ENCODE data around the gene EPHB6.

The EPHB6 gene

GRCh38 chr7:142866361-142867096 lies 11.7 kb downstream of the EPHB6 start:
- DNase-seq = no peak

DNA sequence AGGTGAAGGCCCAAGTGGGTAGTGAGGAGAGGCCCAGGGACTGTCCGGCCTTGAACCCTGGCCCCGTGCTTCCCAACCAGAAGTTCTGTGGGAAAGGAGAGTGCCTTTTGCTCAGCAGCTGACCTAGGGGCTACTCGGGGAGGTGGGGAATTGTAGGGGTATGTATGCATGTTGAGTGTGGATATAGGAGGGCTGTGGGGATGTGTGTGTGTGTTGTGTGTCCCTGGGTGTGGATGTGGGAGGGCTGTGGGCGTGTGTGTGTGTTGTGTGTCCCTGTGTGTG lies 12.2 kb downstream of the EPHB6 start:
- DNase-seq = no peak

DNA sequence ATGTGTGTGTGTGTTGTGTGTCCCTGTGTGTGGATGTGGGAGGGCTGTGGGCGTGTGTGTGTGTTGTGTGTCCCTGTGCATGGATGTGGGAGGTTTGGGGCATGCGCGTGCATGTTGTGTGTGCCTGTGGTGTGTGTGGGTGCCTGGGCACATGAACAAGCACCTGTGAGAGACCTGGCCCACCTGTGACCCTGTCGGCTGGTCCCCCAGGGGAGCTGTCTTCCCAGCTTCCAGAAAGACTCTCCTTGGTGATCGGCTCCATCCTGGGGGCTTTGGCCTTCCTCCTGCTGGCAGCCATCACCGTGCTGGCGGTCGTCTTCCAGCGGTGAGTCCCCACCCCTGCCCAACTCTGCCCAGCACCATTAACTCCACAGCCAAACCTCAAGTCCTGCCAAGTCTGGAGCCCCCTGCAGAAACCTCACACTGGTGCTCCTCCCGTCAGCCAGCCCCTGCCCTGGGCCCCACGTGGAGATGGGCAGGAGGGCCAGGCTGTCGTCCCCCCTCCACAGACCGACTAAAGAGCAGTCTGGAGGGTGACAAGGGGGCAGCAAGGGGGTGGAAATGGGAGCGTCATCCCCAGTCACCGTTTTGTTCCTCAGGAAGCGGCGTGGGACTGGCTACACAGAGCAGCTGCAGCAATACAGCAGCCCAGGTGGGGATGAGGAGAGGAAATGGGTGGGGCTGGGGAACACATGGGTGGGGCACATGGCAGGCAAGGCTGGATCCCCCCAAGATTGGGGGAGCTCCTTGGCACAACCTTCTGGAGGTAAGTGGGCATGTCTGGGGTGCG lies 12.7 kb downstream of the EPHB6 start:
- no peak for DNase-seq

GRCh38 chr7:142868188-142868985 lies 13.5 kb downstream of the EPHB6 start:
- no peak for DNase-seq

- DNase-seq = no peak
Observed at GRCh38 chr7:142868986-142869415, 14.1 kb downstream of the EPHB6 start.

DNA sequence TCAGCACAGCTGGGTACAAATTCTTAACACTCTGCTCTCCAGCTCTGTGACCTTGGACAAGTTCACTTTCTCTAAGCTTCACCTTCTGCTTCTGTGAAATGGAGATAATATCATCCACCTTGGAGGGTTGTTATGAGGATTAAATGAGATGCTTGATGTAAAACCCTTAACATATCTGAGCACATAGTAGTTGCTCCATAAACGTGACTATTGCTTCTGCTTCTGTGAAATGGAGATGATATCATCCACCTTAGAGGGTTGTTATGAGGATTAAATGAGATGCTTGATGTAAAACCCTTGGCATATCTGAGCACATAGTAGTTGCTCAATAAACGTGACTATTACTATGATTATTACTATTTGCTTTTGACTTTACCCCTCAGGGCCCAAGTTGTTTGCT lies 14.6 kb downstream of the EPHB6 start:
- no peak for DNase-seq

GRCh38 chr7:142870147-142870559 lies 15.3 kb downstream of the EPHB6 start:
- no peak for DNase-seq

DNA sequence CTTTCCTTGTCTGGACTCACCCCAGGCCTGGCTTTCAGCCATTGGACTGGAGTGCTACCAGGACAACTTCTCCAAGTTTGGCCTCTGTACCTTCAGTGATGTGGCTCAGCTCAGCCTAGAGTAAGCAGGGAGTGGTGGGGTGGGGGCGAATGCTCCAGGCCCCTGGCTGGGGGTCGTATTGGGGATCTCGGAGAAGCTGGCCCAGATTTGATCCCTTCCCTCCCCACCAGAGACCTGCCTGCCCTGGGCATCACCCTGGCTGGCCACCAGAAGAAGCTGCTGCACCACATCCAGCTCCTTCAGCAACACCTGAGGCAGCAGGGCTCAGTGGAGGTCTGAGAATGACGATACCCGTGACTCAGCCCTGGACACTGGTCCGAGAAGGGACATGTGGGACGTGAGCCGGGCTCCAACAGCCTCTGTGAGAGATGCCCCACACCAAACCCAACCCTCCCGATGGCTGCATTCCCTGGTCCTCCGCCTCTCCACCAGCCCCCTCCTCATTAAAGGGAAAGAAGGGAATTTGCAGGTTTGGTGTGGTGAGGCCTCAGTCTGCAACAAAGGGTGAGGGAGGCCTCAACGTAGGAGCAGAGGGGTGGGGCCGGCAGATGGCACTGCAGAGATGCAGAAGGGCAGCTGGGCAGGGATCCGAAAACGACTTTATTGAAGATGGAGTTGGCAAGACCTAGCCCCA lies 15.8 kb downstream of the EPHB6 start:
- no peak for DNase-seq

GRCh38 chr7:142871260-142872105 lies 16.6 kb downstream of the EPHB6 start:
- no peak for DNase-seq

DNA sequence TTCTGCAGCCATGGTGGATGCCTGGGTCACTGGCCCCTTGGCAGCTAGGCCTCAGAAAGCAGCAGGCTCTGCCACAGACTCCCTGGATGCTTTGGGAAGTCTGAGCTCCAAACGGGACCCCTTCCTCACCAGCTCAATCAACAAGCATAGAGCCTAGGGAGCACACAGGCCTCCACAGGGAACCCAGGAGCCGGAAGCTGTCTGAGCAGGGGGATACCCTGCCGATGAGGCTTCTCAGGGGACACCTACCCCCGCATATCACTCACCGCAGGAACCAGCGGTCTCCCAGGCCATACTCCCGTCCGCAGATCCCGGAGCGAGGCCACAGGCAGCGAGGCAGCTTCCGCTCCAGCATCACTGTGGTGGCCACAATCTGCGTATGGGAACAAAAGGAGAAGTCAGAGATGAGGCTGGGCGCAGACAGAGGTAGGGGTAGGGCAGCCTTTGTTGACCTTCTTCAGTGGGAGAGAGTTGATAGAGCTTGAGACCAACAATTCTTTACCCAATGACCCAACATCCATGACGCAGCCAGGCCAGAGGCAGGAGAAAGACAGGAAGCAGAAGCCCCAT lies 17.3 kb downstream of the EPHB6 start:
- no peak for DNase-seq

GRCh38 chr7:142873281-142873784 lies 18.5 kb downstream of the EPHB6 start:
- DNase-seq = no peak

- no peak for DNase-seq
Observed at GRCh38 chr7:142873871-142874270, 19.0 kb downstream of the EPHB6 start.

- no peak for DNase-seq
Observed at GRCh38 chr7:142874409-142874808, 19.5 kb downstream of the EPHB6 start.

DNA sequence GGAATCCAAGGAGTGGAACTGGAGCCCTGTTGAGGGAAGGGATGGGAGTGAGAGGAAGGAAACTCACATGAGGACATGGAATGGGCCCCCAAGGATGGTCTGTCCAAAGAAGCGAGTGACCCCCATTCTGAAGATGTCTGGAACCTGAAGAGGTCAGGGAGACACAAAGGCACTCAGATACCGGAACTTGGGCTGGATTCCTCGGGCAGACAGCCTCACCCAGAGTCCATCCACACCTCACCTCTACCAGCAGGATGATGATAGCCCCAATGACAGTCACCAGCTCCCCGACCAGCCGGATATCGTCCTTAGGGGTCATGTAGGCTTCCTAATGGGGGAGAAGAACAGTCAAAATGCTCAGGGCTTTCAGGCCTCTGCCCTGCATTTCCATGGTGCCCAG lies 20.0 kb downstream of the EPHB6 start:
- no peak for DNase-seq

GRCh38 chr7:142875456-142875855 lies 20.6 kb downstream of the EPHB6 start:
- DNase-seq = no peak

- DNase-seq = no peak
Observed at GRCh38 chr7:142876236-142876960, 21.5 kb downstream of the EPHB6 start.

- no peak for DNase-seq
Observed at GRCh38 chr7:142876991-142877910, 22.4 kb downstream of the EPHB6 start.

GRCh38 chr7:142878315-142878714 lies 23.4 kb downstream of the EPHB6 start:
- DNase-seq = no peak

GRCh38 chr7:142879060-142879459 lies 24.2 kb downstream of the EPHB6 start:
- DNase-seq = no peak

Measured in effector CD8-positive, alpha-beta T cell (primary cell).